CD4-positive, alpha-beta T cell (primary cell): ENCODE results near the gene IFI35. TPM values are rescaled to one million over a fixed set of nuclear protein-coding genes. Genes with fewer than 3 reads are reported as not detected.

Experiments
- ATAC-seq: fragments of 200-7000 bp; cut with Tn5 transposase; one replicate; pipeline ENCODE4 v1.10.0; 2022; ENCODE audit warnings: mild to moderate bottlenecking; ENCODE audit not compliant: poor library complexity
- CTCF ChIA-PET: fragments of 350-600 bp; sonication (Branson Sonifier 250); formaldehyde crosslinking; loops from one replicate; lab custom pipeline; 2021; ENCODE audit warnings: antibody characterized with exemption, inconsistent platforms; lab: Charles Lee
- POLR2A ChIA-PET: fragments of 350-600 bp; sonication (Branson Sonifier 250); formaldehyde crosslinking; loops from one replicate; lab custom pipeline; 2021; ENCODE audit warnings: antibody characterized with exemption, inconsistent platforms; lab: Charles Lee
- DNase-seq, 14 experiments: peaks; one replicate each; pipeline ENCODE4 v3.0.0-alpha.2; 2013 to 2020; ENCODE audit warnings: mixed read lengths in 2 of 14
- H3K27ac ChIP-seq, 2 donors: one replicate each; pipeline versions ENCODE4 v1.5.1 to v1.7.0; 2013; ENCODE audit warnings: low read length in 2 of 2, low read depth in 1 of 2, mild to moderate bottlenecking in 1 of 2
- H3K27me3 ChIP-seq, 2 experiments: 1 replicate in 1 of 2; 2 replicates in 1 of 2; pipeline versions ENCODE4 v1.6.1 to v1.7.0; 2013; ENCODE audit warnings: low read length in 2 of 2, control low read depth in 1 of 2, mild to moderate bottlenecking in 1 of 2, moderate library complexity in 1 of 2; ENCODE audit not compliant: insufficient read depth in 2 of 2, control insufficient read depth in 1 of 2
- H3K36me3 ChIP-seq: one replicate; pipeline ENCODE4 v1.6.1; 2013; ENCODE audit warnings: low read length, control low read depth; ENCODE audit not compliant: insufficient read depth
- H3K4me1 ChIP-seq: one replicate; pipeline ENCODE4 v1.6.1; 2013; ENCODE audit warnings: low read length, control low read depth; ENCODE audit not compliant: insufficient read depth
- H3K4me3 ChIP-seq: one replicate; pipeline ENCODE4 v1.5.1; 2013; ENCODE audit warnings: mild to moderate bottlenecking, low read length, moderate library complexity
- H3K9me3 ChIP-seq, 2 experiments: 1 replicate in 1 of 2; 2 replicates in 1 of 2; pipeline versions ENCODE4 v1.6.1 to v1.7.0; 2013; ENCODE audit warnings: low read length in 2 of 2, mild to moderate bottlenecking in 2 of 2, control low read depth in 1 of 2, moderate library complexity in 1 of 2; ENCODE audit not compliant: control insufficient read depth in 1 of 2, insufficient read depth in 1 of 2
- H3K27ac Mint-ChIP-seq: one replicate; pipeline ENCODE4 v1.8.0; 2020; ENCODE audit warnings: mixed read lengths
- H3K27me3 Mint-ChIP-seq: one replicate; pipeline ENCODE4 v1.8.0; 2021; ENCODE audit warnings: mixed read lengths
- H3K36me3 Mint-ChIP-seq: one replicate; pipeline ENCODE4 v1.8.0; 2021; ENCODE audit warnings: low read depth, mixed read lengths
- H3K4me1 Mint-ChIP-seq: one replicate; pipeline ENCODE4 v1.8.0; 2021; ENCODE audit warnings: low read depth, mixed read lengths
- H3K4me3 Mint-ChIP-seq: one replicate; pipeline ENCODE4 v1.8.0; 2020; ENCODE audit warnings: mild to moderate bottlenecking, mixed read lengths
- H3K9me3 Mint-ChIP-seq: one replicate; pipeline ENCODE4 v1.8.0; 2020; ENCODE audit warnings: mixed read lengths
- intact Hi-C, 2 experiments: fragments of 100-400 bp; cut with DNase I in 1 of 2; cut with micrococcal nuclease in 1 of 2; formaldehyde crosslinking; loops; one replicate each; pipeline versions ENCODE4 v1.15.1 to v1.9.0; 2023 to 2025; cut with DNase I, micrococcal nuclease
- total RNA-seq, 174 experiments: library from RNA in 2 of 174; stranded (reverse) in 2 of 174; gene quantifications; one replicate each; pipeline ENCODE4 v1.2.3 and lab custom pipeline; 2021 to 2026
- TF ChIP-seq, protein P1 (sequence below): fragments of 200-600 bp; IDR thresholded peaks from one replicate; pipeline ENCODE4 v1.8.0; 2022; ENCODE audit warnings: antibody characterized with exemption, mild to moderate bottlenecking

The IFI35 gene
- total RNA-seq, 2 experiments from 2014 or later: 23.0 to 24.7 TPM

DNA sequence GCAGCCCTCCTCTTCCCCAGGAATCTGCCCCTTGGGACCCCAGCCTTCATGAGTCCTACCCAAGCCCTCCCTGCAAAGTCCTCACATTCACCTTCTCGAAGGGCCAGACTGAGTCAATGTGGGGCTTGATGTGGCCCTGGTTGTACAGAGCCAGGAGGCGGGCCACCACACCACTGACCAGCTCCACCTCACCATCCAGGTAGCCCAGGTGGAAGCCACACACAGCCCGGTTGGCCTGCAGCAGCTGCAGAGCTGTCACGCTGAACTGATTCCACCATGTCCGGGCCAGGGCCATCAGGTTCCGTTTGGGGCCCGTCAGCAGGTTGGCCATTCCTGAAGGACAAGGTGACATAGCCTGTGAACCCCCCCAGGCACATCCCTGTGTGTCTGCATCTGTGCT, 9.6 kb downstream of the IFI35 start:
- DNase-seq: no peak
- no peaks in the 10 kb centered on the region for H3K9me3 ChIP-seq
- no peak overlapping the region for H3K27ac Mint-ChIP-seq
- H3K36me3 Mint-ChIP-seq: peaks cover 42% of the 10 kb centered on the region
- peaks cover 33% of the 10 kb centered on the region for H3K36me3 ChIP-seq
- peaks cover 24% of the 10 kb centered on the region for H3K4me1 ChIP-seq
- no peaks in the 10 kb centered on the region for H3K27me3 Mint-ChIP-seq
- intact Hi-C loops: no loop called here
- TF ChIP-seq, protein P1, sequence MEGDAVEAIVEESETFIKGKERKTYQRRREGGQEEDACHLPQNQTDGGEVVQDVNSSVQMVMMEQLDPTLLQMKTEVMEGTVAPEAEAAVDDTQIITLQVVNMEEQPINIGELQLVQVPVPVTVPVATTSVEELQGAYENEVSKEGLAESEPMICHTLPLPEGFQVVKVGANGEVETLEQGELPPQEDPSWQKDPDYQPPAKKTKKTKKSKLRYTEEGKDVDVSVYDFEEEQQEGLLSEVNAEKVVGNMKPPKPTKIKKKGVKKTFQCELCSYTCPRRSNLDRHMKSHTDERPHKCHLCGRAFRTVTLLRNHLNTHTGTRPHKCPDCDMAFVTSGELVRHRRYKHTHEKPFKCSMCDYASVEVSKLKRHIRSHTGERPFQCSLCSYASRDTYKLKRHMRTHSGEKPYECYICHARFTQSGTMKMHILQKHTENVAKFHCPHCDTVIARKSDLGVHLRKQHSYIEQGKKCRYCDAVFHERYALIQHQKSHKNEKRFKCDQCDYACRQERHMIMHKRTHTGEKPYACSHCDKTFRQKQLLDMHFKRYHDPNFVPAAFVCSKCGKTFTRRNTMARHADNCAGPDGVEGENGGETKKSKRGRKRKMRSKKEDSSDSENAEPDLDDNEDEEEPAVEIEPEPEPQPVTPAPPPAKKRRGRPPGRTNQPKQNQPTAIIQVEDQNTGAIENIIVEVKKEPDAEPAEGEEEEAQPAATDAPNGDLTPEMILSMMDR: no peak
- ChIA-PET POLR2A (no interaction called here), CTCF (no interaction called here)
- H3K4me3 Mint-ChIP-seq: no peak overlapping the region
- no peak overlapping the region for H3K27ac ChIP-seq
- no peaks in the 10 kb centered on the region for H3K27me3 ChIP-seq
- no peak overlapping the region for H3K4me3 ChIP-seq
- no peaks in the 10 kb centered on the region for H3K9me3 Mint-ChIP-seq
- no peak for ATAC-seq
- peaks cover 39% of the 10 kb centered on the region for H3K4me1 Mint-ChIP-seq

DNA sequence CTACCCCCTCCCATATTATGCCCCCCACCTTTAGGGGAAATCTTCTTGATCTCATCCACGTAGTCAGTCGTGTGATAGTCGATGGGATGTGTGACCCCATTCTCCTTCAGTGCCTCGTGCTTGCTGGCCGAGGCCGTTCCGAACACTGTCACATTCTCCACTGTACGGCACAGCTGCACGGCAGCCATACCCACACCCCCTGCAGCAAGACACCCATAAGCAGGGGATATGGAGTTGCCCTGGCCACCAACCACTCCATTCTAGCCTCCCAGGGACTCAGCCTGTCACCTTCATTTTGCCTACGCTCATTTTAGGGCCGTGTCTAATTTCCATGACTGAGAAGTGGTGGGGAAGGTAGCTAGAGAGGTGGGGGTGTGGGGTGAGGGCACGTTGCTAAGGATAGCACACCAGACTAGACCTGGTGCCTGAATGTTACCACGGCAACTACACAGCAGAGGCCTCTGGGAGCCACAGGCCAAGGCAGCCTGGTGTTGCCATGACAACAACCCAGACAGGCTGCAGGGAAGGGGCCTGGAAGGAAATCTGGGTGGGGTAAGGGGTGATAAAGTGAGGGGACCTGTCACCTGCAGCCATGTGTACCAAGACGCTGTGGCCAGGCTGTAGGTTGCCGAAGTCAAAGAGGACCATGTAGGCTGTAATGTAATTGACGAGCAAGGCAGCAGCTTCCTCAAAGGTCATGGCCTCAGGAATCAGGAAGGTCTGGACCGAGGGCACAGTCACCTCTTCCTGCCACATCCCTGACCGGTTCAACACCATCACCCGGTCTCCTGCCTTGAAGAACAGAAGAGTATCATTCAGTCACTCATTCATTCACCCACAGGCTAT, 11.6 kb downstream of the IFI35 start:
- TF ChIP-seq, protein P1: no peak
- H3K27me3 ChIP-seq: no peaks in the 10 kb centered on the region
- no peak overlapping the region for H3K4me3 ChIP-seq
- ATAC-seq: peak; percentile 58
- Mint-ChIP-seq H3K4me3 (peak overlapping the region; percentile 40), H3K4me1 (peaks cover 41% of the 10 kb centered on the region), H3K9me3 (no peaks in the 10 kb centered on the region), H3K27ac (peak overlapping the region; percentile 67), H3K27me3 (no peaks in the 10 kb centered on the region), H3K36me3 (peaks cover 27% of the 10 kb centered on the region)
- CTCF ChIA-PET: interaction anchor here (1.2 kb wide), 1 partner anchor 20 kb away, joined by 3 read pairs; the partner anchor contains the start of gene RPL27
- POLR2A ChIA-PET: interaction anchor here (0.5 to 2.6 kb wide), 5 partner anchors 20 to 1023 kb away, joined by 3 to 11 read pairs (median 3); partner anchors contain the start of genes DHX8 and RPL27
- peaks cover 35% of the 10 kb centered on the region for H3K4me1 ChIP-seq
- H3K36me3 ChIP-seq: peaks cover 21% of the 10 kb centered on the region
- intact Hi-C loops: no loop called here
- H3K27ac ChIP-seq: peak overlapping the region in 1 of 2 donors; percentile 22
- DNase-seq: peak in 7 of 14 experiments; percentile 21 to 83 (median 49)
- H3K9me3 ChIP-seq: no peaks in the 10 kb centered on the region

DNA sequence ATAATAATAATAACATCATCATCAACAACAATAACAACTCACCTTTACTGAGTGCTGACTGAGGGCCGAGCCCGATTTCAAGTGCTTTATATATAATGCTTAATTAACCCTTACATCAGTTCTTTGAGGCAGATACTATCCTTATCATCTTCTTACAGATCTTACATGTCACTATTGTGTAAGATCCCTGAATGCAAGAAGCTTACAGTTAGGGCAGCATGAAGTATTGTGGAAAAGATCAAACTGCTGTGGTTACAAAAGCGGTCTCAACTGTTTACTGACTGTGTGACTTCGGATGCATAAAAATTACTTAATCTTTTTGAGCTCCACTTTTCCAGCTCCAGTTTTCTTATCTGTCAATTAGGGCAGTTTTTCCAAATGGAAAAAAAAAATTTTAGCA, 12.3 kb downstream of the IFI35 start:
- Histone ChIP-seq H3K27ac (peak overlapping the region in 1 of 2 donors; percentile 22), H3K4me3 (no peak overlapping the region), H3K36me3 (peaks cover 14% of the 10 kb centered on the region), H3K9me3 (no peaks in the 10 kb centered on the region), H3K4me1 (peaks cover 42% of the 10 kb centered on the region), H3K27me3 (no peaks in the 10 kb centered on the region)
- CTCF ChIA-PET: interaction anchor here (1.2 kb wide), 1 partner anchor 21 kb away, joined by 3 read pairs; the partner anchor contains the start of gene RPL27
- POLR2A ChIA-PET: interaction anchor here (0.7 to 2.6 kb wide), 5 partner anchors 12 to 465 kb away, joined by 3 to 11 read pairs (median 3); partner anchors contain the start of genes DHX8, IFI35 and RPL27
- H3K4me1 Mint-ChIP-seq: peaks cover 41% of the 10 kb centered on the region
- ATAC-seq: no peak
- H3K9me3 Mint-ChIP-seq: no peaks in the 10 kb centered on the region
- H3K27ac Mint-ChIP-seq: peak overlapping the region; percentile 67
- peaks cover 20% of the 10 kb centered on the region for H3K36me3 Mint-ChIP-seq
- H3K4me3 Mint-ChIP-seq: peak overlapping the region; percentile 61
- DNase-seq: peak in 1 of 14 experiments; percentile 36
- TF ChIP-seq, protein P1: no peak
- intact Hi-C loops: no loop called here
- no peaks in the 10 kb centered on the region for H3K27me3 Mint-ChIP-seq
